ENCODE data around the gene PRDX5. TPM values are rescaled to one million over a fixed set of nuclear protein-coding genes. Genes with fewer than 3 reads are reported as not detected.

Gene PRDX5
- total RNA-seq, 2 donors from 2014 or later: 401 to 435 TPM

DNA sequence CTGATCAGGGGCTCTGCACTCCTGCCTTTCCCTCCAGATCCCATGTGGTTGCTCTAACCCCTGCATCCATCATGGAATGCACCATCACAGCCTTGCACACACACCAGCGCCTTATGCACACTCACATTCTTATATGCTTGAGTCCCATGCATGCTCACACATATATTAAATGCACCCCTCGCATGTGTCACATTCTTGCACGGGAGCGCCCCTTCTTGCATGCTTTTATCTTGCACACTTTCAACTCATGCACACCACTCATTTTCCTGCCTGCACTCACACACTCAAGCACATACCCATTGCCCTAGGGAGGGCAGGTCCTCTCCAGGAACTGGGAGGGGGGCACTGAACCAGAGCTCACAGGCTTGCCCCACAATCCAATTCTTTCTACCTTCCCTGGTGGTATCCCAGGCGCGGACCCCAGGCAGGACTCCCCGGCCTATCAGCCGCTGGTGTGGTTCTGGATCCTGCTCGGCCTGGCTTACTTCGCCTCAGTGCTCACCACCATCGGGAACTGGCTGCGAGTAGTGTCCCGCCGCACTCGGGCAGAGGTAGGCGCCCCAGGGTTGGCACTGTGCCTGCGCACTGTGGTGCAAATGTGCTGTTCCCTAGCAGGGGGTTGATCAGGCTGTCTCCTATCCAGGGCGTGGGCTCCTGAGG lies 20.1 kb upstream of the PRDX5 start:
- H3K4me3 ChIP-seq: no peak overlapping the region
- no peak for TF ChIP-seq CTCF (IDR thresholded peaks at IDR 0.05)
- no peaks in the 10 kb centered on the region for H3K36me3 ChIP-seq
- H3K9me3 ChIP-seq: no peaks in the 10 kb centered on the region
- no peak overlapping the region for H3K27ac ChIP-seq
- peaks cover 0 to 23% of the 10 kb centered on the region in 2 donors for H3K4me1 ChIP-seq
- H3K27me3 ChIP-seq: peaks cover 15 to 20% of the 10 kb centered on the region in 2 donors
- no peak for DNase-seq (ENCODE audit: low spot score)

DNA sequence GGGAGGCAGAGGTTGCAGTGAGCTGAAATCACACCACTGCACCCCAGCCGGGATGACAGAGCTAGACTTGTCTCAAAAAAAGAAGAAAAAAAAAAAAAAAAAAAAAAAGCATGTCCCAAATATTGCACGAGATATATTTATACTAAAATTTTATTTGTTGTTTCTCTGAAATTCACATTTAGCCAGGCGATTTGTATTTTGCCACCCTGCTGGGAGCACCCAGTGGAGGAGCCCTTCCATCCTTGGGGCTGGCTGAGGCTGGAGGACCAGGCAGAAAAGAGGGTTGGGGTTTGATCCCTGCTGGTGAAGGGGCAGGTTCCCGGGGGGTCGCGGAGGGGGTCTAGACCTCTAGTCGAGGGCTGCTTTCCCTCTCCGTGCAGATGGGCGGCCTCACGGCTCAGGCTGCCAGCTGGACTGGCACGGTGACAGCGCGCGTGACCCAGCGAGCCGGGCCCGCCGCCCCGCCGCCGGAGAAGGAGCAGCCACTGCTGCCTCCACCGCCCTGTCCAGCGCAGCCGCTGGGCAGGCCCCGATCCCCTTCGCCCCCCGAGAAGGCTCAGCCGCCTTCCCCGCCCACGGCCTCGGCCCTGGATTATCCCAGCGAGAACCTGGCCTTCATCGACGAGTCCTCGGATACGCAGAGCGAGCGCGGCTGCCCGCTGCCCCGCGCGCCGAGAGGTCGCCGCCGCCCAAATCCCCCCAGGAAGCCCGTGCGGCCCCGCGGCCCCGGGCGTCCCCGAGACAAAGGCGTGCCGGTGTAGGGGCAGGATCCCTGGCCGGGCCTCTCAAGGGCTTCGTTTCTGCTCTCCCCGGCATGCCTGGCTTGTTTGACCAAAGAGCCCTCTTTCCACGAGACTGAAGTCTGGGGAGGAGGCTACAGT lies 18.7 kb upstream of the PRDX5 start:
- H3K4me3 ChIP-seq: peak overlapping the region; percentile 22 to 56
- H3K9me3 ChIP-seq: no peaks in the 10 kb centered on the region
- peak in 1 of 2 donors; percentile 43 for TF ChIP-seq CTCF (IDR thresholded peaks at IDR 0.05)
- H3K36me3 ChIP-seq: no peaks in the 10 kb centered on the region
- DNase-seq (ENCODE audit: low spot score): no peak
- H3K27ac ChIP-seq: peak overlapping the region; percentile 38 to 69
- peaks cover 0 to 28% of the 10 kb centered on the region in 2 donors for H3K4me1 ChIP-seq
- H3K27me3 ChIP-seq: peaks cover 15 to 16% of the 10 kb centered on the region in 2 donors

DNA sequence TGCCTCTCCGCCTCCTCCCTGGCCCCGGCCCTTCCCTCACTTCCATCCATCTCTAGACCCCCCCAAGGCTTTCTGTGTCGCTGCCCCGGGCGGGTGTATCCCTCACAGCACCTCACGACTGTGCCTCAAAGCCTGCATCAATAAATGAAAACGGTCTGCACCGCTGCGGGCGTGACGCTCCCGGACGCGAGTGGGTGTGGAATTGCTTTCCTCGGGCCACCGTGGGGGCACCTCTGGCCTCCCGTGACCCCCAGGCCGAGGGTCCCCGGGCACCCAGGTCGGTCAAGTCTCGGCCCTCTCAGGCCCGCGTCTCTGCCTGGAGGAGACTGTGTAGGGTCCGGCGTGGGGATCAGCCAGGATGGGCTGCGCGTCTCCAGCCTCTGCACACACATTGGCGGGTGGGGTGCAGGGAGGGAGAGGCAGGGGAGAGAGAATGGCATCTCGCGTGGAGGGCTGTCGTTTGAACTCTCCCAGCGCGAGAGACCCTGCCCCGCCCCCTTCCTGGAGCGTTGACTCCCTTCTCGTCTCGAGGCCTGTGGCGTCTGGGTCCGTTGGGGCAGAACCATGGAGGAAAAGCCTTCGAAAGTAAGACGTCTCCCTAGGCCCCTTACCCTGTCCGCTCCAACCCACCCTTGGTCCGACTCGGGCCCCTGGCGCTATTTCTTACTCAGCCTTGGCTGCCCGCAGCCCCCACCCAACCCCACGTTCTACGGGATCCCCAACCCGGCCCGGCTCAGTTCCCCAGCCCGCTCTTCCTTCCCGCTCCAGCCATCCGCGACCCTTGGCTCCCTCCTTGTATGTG lies 17.9 kb upstream of the PRDX5 start, which contains the start of gene CATSPERZ:
Gene CATSPERZ (plus strand): TSS at position 512 of the 802 bp plus-strand sequence. CDS start 53 bp downstream, at position 565.
- peak within 1 kb of the TSS; percentile 38 to 69 for H3K27ac ChIP-seq
- H3K36me3 ChIP-seq: no peaks in the 10 kb centered on the region
- H3K4me3 ChIP-seq: peak within 1 kb of the TSS; percentile 22 to 56
- DNase-seq (ENCODE audit: low spot score): no peak
- peaks cover 15 to 16% of the 10 kb centered on the region in 2 donors for H3K27me3 ChIP-seq
- TF ChIP-seq CTCF (IDR thresholded peaks at IDR 0.05): no peak
- H3K4me1 ChIP-seq: peaks cover 0 to 32% of the 10 kb centered on the region in 2 donors
- H3K9me3 ChIP-seq: no peaks in the 10 kb centered on the region

GRCh38 chr11:64303109-64304031 lies 14.6 kb upstream of the PRDX5 start:
- no peak for TF ChIP-seq CTCF (IDR thresholded peaks at IDR 0.05)
- H3K36me3 ChIP-seq: no peaks in the 10 kb centered on the region
- peak overlapping the region; percentile 95 to 97 for H3K27ac ChIP-seq
- no peak overlapping the region for H3K4me3 ChIP-seq
- DNase-seq (ENCODE audit: low spot score): no peak
- H3K27me3 ChIP-seq: peaks cover 0 to 4% of the 10 kb centered on the region in 2 donors
- H3K4me1 ChIP-seq: peaks cover 0 to 49% of the 10 kb centered on the region in 2 donors
- no peaks in the 10 kb centered on the region for H3K9me3 ChIP-seq

DNA sequence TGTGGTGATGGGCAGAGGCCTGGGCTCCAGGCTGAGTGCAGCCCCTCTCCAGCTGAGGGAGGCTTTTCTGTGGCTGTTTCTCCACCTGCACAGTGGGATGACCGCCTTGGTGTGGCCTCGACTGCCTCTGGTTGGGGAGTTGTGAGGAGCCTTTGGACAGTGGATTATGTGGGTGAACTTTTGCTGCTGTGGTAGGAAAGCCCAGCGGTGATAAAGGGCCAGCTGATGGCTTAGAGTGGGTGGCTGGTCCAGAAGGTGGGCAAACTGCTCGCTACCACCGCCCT lies 13.9 kb upstream of the PRDX5 start:
- H3K9me3 ChIP-seq: no peaks in the 10 kb centered on the region
- peaks cover 6% of the 10 kb centered on the region for H3K36me3 ChIP-seq
- H3K27ac ChIP-seq: peak overlapping the region; percentile 95 to 97
- TF ChIP-seq CTCF (IDR thresholded peaks at IDR 0.05): no peak
- peaks cover 0 to 48% of the 10 kb centered on the region in 2 donors for H3K4me1 ChIP-seq
- H3K4me3 ChIP-seq: peak overlapping the region in 1 of 2 donors; percentile 87
- H3K27me3 ChIP-seq: peaks cover 0 to 4% of the 10 kb centered on the region in 2 donors
- no peak for DNase-seq (ENCODE audit: low spot score)

All from right atrium auricular region (tissue), 2 donors.